ENCODE data around the gene PRPF18. TPM values are rescaled to one million over a fixed set of nuclear protein-coding genes. Genes with fewer than 3 reads are reported as not detected.

The PRPF18 gene
- total and polyA plus RNA-seq, 2 of the 4 experiments (the other 2 are of a cell fraction): 10.0 to 16.9 TPM

GRCh38 chr10:13597909-13598308 is 11.1 kb downstream of the PRPF18 start:
- dilution Hi-C loops (cut with HindIII; ENCODE audit: low sequenced_read_pairs, unreplicated experiment): no loop called here
- Histone ChIP-seq H3K4ac (ENCODE audit: low read depth, low read length) (no peak overlapping the region), H2BK120ac (ENCODE audit: low read depth, low read length) (no peak overlapping the region), H3K4me1 (ENCODE audit: control insufficient read depth, insufficient read depth, low read length) (no peaks in the 10 kb centered on the region), H3K18ac (ENCODE audit: low read depth, low read length) (no peak overlapping the region), H3K27ac (ENCODE audit: insufficient read depth, low read length) (no peak overlapping the region), H3K9ac (ENCODE audit: low read depth, low read length) (no peak overlapping the region), H3K14ac (replicated peaks; ENCODE audit: low read depth, low read length) (no peak overlapping the region), H2BK15ac (ENCODE audit: low read depth, low read length) (no peak overlapping the region), H2BK5ac (ENCODE audit: low read depth, low read length, poor library complexity, severe bottlenecking) (no peak overlapping the region), H2BK20ac (ENCODE audit: low read depth, low read length) (no peak overlapping the region), H2AFZ (replicated peaks; ENCODE audit: low read length, poor library complexity) (no peak overlapping the region), H4K91ac (ENCODE audit: insufficient read depth, low read depth, low read length) (no peak overlapping the region), H3K9me3 (ENCODE audit: control insufficient read depth, insufficient read depth, low read length) (no peaks in the 10 kb centered on the region), H3K4me2 (ENCODE audit: low read depth, low read length) (no peak overlapping the region), H3K56ac (ENCODE audit: extremely low read depth, insufficient read depth, low read length) (no peak overlapping the region), H4K20me1 (ENCODE audit: insufficient read depth, low read length) (peaks cover 4% of the 10 kb centered on the region), H3K23ac (ENCODE audit: low read depth, low read length) (no peak overlapping the region), H3K4me3 (ENCODE audit: insufficient read depth, low read depth, low read length) (no peak overlapping the region), H2AK5ac (ENCODE audit: low read depth, low read length) (no peak overlapping the region), H2AK9ac (replicated peaks; ENCODE audit: low read depth, low read length, poor library complexity) (no peak overlapping the region), H3K79me1 (ENCODE audit: low read depth in 1 of 2, low read length in 2 of 2) (peaks cover 18 to 31% of the 10 kb centered on the region in 2 experiments), H4K8ac (ENCODE audit: low read depth in 2 of 2, low read length in 2 of 2) (no peak overlapping the region), H3K36me3 (ENCODE audit: control insufficient read depth, insufficient read depth, low read length) (0 out of 2 replicates have a peak, but pooled peaks cover 3% of the 10 kb centered on the region), H3K27me3 (ENCODE audit: control insufficient read depth, insufficient read depth, low read length) (no peaks in the 10 kb centered on the region), H3K9me1 (ENCODE audit: insufficient read depth, low read length) (no peaks in the 10 kb centered on the region), H4K5ac (ENCODE audit: low read depth, low read length) (no peak overlapping the region)
- ChIA-PET CTCF (interaction anchor here (1.7 kb wide), 1 partner anchor 11 kb away, joined by 4 read pairs; the partner anchor contains the start of gene PRPF18), POLR2A (ENCODE audit: unreplicated experiment) (no interaction called here)
- in situ Hi-C loops (cut with MboI; ENCODE audit: low sequenced_read_pairs): no loop called here
- ATAC-seq (ENCODE audit: low read depth) (no peak), DNase-seq (no peak)
- 100% methylated on average over 1 of the region's 5 CpGs; no CpG with 5 or more reads in 1 of the 2 experiments for WGBS, 2 experiments (ENCODE audit: extremely low coverage in 2 of 2, insufficient read length in 1 of 2)
- TF ChIP-seq SMC3 (IDR thresholded peaks at IDR 0.05; ENCODE audit: low read depth, low read length): no peak
- TF ChIP-seq RCOR1 (IDR thresholded peaks at IDR 0.05; ENCODE audit: insufficient replicate concordance, low read length): no peak
- no TSS peak for BruUV-seq (replicated peaks)
- intact Hi-C loops (cut with micrococcal nuclease): no loop called here

Data from IMR-90 (cell line).